GM23248 (cell line): ENCODE results near the gene PTPRD. TPM values are rescaled to one million over a fixed set of nuclear protein-coding genes. Genes with fewer than 3 reads are reported as not detected.

Experiments
- DNase-seq: peaks from one replicate; pipeline ENCODE4 v3.0.0-alpha.2; 2015
- H2AFZ ChIP-seq: fragments of 200-600 bp; sonication (generic); 2 replicates; pipeline ENCODE4 v1.6.1; 2016; ENCODE audit warnings: antibody characterized with exemption
- H3F3A ChIP-seq: fragments of 200-600 bp; sonication (generic); 2 replicates; pipeline ENCODE4 v1.6.1; 2016; ENCODE audit warnings: mild to moderate bottlenecking, antibody characterized with exemption, mixed run types; ENCODE audit not compliant: insufficient read depth
- H3K27ac ChIP-seq: fragments of 200-600 bp; sonication (generic); 2 replicates; pipeline ENCODE4 v1.5.1; 2016; ENCODE audit warnings: mild to moderate bottlenecking
- H3K27me3 ChIP-seq: fragments of 200-600 bp; sonication (generic); replicated peaks from 2 replicates; pipeline ENCODE4 v1.6.1; 2016; ENCODE audit warnings: mild to moderate bottlenecking; ENCODE audit not compliant: insufficient read depth
- H3K36me3 ChIP-seq: fragments of 200-600 bp; sonication (generic); 2 replicates; pipeline ENCODE4 v1.6.1; 2016; ENCODE audit warnings: low read depth, mild to moderate bottlenecking
- H3K4me1 ChIP-seq: fragments of 200-600 bp; sonication (generic); 2 replicates; pipeline ENCODE4 v1.6.1; 2016; ENCODE audit warnings: mild to moderate bottlenecking; ENCODE audit not compliant: insufficient read depth
- H3K4me2 ChIP-seq: fragments of 200-600 bp; sonication (generic); one replicate; pipeline ENCODE4 v1.6.1; 2016; ENCODE audit warnings: mild to moderate bottlenecking; ENCODE audit not compliant: unreplicated experiment
- H3K4me3 ChIP-seq: fragments of 200-600 bp; sonication (generic); 2 replicates; pipeline ENCODE4 v1.5.1; 2016; ENCODE audit warnings: mild to moderate bottlenecking
- H3K79me2 ChIP-seq: fragments of 200-600 bp; sonication (generic); 2 replicates; pipeline ENCODE4 v1.6.1; 2016; ENCODE audit warnings: mild to moderate bottlenecking; ENCODE audit not compliant: insufficient read depth
- H3K9ac ChIP-seq: fragments of 200-600 bp; sonication (generic); 2 replicates; pipeline ENCODE4 v1.6.1; 2016; ENCODE audit warnings: mild to moderate bottlenecking
- H3K9me2 ChIP-seq: fragments of 200-600 bp; sonication (generic); 2 replicates; pipeline ENCODE4 v1.6.1; 2016; ENCODE audit warnings: mixed run types, mild to moderate bottlenecking, moderate library complexity; ENCODE audit not compliant: insufficient read depth
- H3K9me3 ChIP-seq: fragments of 200-600 bp; sonication (generic); one replicate; pipeline ENCODE4 v1.6.1; 2017; ENCODE audit warnings: low read depth
- H4K20me1 ChIP-seq: fragments of 200-600 bp; sonication (generic); 2 replicates; pipeline ENCODE4 v1.6.0; 2016; ENCODE audit not compliant: insufficient read depth
- EZH2 ChIP-seq: fragments of 200-600 bp; sonication (generic); IDR thresholded peaks from 2 replicates; pipeline ENCODE4 v1.6.1; 2018; ENCODE audit warnings: antibody characterized with exemption, mild to moderate bottlenecking; ENCODE audit not compliant: insufficient read depth, poor library complexity, severe bottlenecking
- EZH2phosphoT487 ChIP-seq: fragments of 200-600 bp; sonication (generic); IDR thresholded peaks from 2 replicates; pipeline ENCODE4 v1.6.1; 2018; ENCODE audit warnings: antibody characterized with exemption, moderate library complexity, mild to moderate bottlenecking, low read depth; ENCODE audit not compliant: insufficient read depth
- WGBS, 2 experiments: methylation state at CpG; one replicate each; pipeline ENCODE4 v1.1.6; 2015 to 2017; ENCODE audit warnings: low lambda C conversion rate in 2 of 2, low coverage in 1 of 2; ENCODE audit errors: missing lambda C conversion rate in 2 of 2; 5-methylcytosine and 5-hydroxymethylcytosine counted together
- in situ Hi-C: fragments of 300-500 bp; cut with MboI; formaldehyde crosslinking; loops from 2 replicates; pipeline ENCODE4 v1.15.0; 2020
- polyA plus RNA-seq: library from polyadenylated mRNA; unstranded; fragments of >200 nt; fragmentation: Nextera tagmentation; extraction: Ambion mirVana; gene quantifications from 2 replicates; pipeline ENCODE4 v1.2.1, GENCODE V29; 2016
- total RNA-seq: library from RNA; depleted of rRNA; stranded (reverse); fragments of >200 nt; shearing (Covaris generic); gene quantifications from 2 replicates; pipeline ENCODE4 v1.2.3, GENCODE V29; 2014

Gene PTPRD
- total and polyA plus RNA-seq, 2 experiments from 2014 or later: 0.05 TPM; not detected in 1

DNA sequence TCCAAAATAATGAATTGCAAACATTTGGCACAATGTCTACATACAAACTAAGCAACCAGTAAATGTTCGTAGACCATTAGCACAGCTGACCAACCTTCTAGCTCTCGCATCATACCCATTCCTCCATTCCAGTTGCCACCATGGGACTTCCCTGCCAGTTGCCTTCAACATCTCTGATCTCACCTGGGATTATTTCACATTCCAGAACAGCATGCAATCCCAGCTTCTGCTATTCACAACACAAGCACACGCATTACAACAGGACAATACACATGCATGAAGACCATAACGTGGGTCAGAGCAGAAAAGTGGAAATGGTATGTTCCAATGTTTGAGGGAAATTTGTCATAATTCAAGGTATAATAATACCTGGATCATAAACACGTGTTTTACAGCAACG lies 1965.0 kb downstream of the PTPRD start:
- TF ChIP-seq EZH2phosphoT487 (no peak), EZH2 (no peak)
- Histone ChIP-seq H3K27me3 (no peaks in the 10 kb centered on the region), H3K9ac (no peak overlapping the region), H3K4me3 (no peak overlapping the region), H3K27ac (no peak overlapping the region), H3K36me3 (no peaks in the 10 kb centered on the region), H3K4me1 (no peaks in the 10 kb centered on the region), H2AFZ (no peak overlapping the region), H3K4me2 (no peak overlapping the region), H3K9me2 (no peaks in the 10 kb centered on the region), H3K79me2 (no peaks in the 10 kb centered on the region), H3K9me3 (no peaks in the 10 kb centered on the region), H3F3A (no peaks in the 10 kb centered on the region), H4K20me1 (no peaks in the 10 kb centered on the region)
- whole genome bisulfite sequencing, 2 experiments: 14 to 19% methylated on average over 6 of the region's 6 CpGs
- in situ Hi-C loops: no loop called here
- no peak for DNase-seq

DNA sequence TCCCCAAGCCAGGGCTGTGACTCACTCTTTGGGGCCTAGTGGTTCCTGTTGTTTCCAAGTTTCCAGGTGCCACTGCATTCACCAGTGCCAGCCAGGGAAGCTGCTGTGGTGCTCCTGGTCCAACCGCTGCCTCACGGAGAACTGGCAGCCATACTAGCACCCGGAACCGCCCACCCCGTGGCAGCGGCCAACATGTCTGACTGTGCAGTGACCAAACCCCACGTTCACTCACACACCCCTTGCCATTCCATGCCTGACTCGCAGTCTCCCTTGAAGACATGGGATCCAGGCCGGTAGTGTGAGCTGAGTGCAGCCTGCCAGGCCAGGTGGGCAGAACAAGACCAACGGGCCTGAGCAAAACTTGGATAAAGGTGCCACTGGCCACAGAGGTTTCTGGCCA lies 1968.2 kb downstream of the PTPRD start:
- no peak overlapping the region for H3K9ac ChIP-seq
- no peaks in the 10 kb centered on the region for H3F3A ChIP-seq
- H4K20me1 ChIP-seq: no peaks in the 10 kb centered on the region
- no peak overlapping the region for H3K4me3 ChIP-seq
- H3K4me1 ChIP-seq: no peaks in the 10 kb centered on the region
- WGBS, 2 experiments: 49% methylated on average over 6 to 10 of the region's 10 CpGs
- H3K9me2 ChIP-seq: no peaks in the 10 kb centered on the region
- no peaks in the 10 kb centered on the region for H3K27me3 ChIP-seq
- H3K36me3 ChIP-seq: no peaks in the 10 kb centered on the region
- H3K27ac ChIP-seq: no peak overlapping the region
- H3K9me3 ChIP-seq: no peaks in the 10 kb centered on the region
- no peak overlapping the region for H3K4me2 ChIP-seq
- no peak overlapping the region for H2AFZ ChIP-seq
- in situ Hi-C loops: no loop called here
- no peak for DNase-seq
- no peak for TF ChIP-seq EZH2phosphoT487
- TF ChIP-seq EZH2: no peak
- no peaks in the 10 kb centered on the region for H3K79me2 ChIP-seq

DNA sequence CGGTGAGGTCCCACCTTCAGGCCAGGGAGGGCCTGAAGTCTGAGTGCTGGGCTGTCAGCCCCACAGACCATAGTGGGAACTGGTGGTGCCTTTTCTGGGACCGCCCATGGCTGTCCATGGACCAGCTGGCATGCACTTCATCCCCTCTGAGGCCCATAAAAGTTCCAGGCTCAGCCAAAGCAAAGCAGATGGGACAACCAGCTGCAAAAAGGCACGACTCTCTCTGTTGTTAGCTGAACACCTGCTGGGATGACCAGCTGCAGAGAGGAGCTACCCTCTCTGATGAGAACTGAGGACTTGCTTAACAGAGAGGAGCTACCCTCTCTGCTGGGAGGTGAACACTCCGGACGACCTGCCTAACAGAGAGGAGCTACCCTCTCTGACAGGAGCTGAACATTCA lies 1968.9 kb downstream of the PTPRD start:
- Histone ChIP-seq H3F3A (no peaks in the 10 kb centered on the region), H3K9ac (no peak overlapping the region), H3K9me3 (no peaks in the 10 kb centered on the region), H4K20me1 (no peaks in the 10 kb centered on the region), H2AFZ (no peak overlapping the region), H3K4me3 (no peak overlapping the region), H3K4me2 (no peak overlapping the region), H3K79me2 (no peaks in the 10 kb centered on the region), H3K27ac (no peak overlapping the region), H3K36me3 (no peaks in the 10 kb centered on the region), H3K4me1 (no peaks in the 10 kb centered on the region), H3K27me3 (no peaks in the 10 kb centered on the region), H3K9me2 (no peaks in the 10 kb centered on the region)
- WGBS, 2 experiments: 29 to 31% methylated on average over 5 of the region's 5 CpGs
- TF ChIP-seq EZH2phosphoT487 (no peak), EZH2 (no peak)
- in situ Hi-C loops: no loop called here
- no peak for DNase-seq

DNA sequence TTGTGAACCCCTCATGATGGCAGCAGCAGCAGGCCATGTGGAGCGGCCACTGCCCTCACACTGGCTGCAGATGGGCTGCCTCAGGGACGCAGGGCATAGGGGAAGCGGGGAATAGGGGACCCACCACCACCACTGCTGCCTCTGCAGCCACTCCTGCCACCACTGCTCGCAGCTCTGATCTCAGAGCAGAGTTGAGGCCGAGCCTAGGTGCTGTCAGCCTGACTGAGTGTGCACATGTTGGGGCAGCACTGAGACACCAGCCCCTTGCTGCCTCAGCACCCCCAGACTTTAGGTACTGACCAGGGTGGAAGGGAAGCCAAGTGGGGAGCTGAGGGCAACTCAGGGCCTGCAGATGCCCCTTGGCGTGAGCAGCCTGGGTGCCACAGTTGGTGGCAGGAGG lies 1969.3 kb downstream of the PTPRD start:
- H3K9me3 ChIP-seq: peaks cover under 1% of the 10 kb centered on the region
- no peaks in the 10 kb centered on the region for H3F3A ChIP-seq
- no peak overlapping the region for H3K9ac ChIP-seq
- no peak for TF ChIP-seq EZH2phosphoT487
- no peak for TF ChIP-seq EZH2
- H3K27me3 ChIP-seq: no peaks in the 10 kb centered on the region
- WGBS, 2 experiments: 20 to 31% methylated on average over 6 of the region's 6 CpGs
- DNase-seq: no peak
- H3K9me2 ChIP-seq: no peaks in the 10 kb centered on the region
- H3K79me2 ChIP-seq: no peaks in the 10 kb centered on the region
- no peak overlapping the region for H3K27ac ChIP-seq
- in situ Hi-C loops: no loop called here
- no peaks in the 10 kb centered on the region for H4K20me1 ChIP-seq
- H3K4me1 ChIP-seq: no peaks in the 10 kb centered on the region
- no peak overlapping the region for H2AFZ ChIP-seq
- no peak overlapping the region for H3K4me3 ChIP-seq
- H3K36me3 ChIP-seq: no peaks in the 10 kb centered on the region
- no peak overlapping the region for H3K4me2 ChIP-seq

- Histone ChIP-seq H3F3A (no peaks in the 10 kb centered on the region), H3K9me2 (no peaks in the 10 kb centered on the region), H3K79me2 (no peaks in the 10 kb centered on the region), H3K9me3 (peaks cover 3% of the 10 kb centered on the region), H3K4me3 (no peak overlapping the region), H3K4me1 (no peaks in the 10 kb centered on the region), H3K4me2 (no peak overlapping the region), H3K27ac (no peak overlapping the region), H3K27me3 (no peaks in the 10 kb centered on the region), H2AFZ (no peak overlapping the region), H3K36me3 (no peaks in the 10 kb centered on the region), H4K20me1 (no peaks in the 10 kb centered on the region), H3K9ac (no peak overlapping the region)
- WGBS, 2 experiments: 18 to 24% methylated on average over 3 of the region's 3 CpGs
- in situ Hi-C loops: no loop called here
- DNase-seq: no peak
- TF ChIP-seq EZH2 (no peak), EZH2phosphoT487 (no peak)
Measured at GRCh38 chr9:8640761-8641160, 1972.0 kb downstream of the PTPRD start.
